Limb (tissue), 2 donors: Measurements from ENCODE around the gene KCNK7.
A peak's percentile ranks its signal among the peaks of the same experiment; 100 is the strongest.

Source experiments
- DNase-seq, 2 donors: peaks; one replicate each; pipeline ENCODE4 v3.0.0-alpha.2; 2016; ENCODE audit errors: extremely low spot score in 2 of 2

Gene KCNK7

DNA sequence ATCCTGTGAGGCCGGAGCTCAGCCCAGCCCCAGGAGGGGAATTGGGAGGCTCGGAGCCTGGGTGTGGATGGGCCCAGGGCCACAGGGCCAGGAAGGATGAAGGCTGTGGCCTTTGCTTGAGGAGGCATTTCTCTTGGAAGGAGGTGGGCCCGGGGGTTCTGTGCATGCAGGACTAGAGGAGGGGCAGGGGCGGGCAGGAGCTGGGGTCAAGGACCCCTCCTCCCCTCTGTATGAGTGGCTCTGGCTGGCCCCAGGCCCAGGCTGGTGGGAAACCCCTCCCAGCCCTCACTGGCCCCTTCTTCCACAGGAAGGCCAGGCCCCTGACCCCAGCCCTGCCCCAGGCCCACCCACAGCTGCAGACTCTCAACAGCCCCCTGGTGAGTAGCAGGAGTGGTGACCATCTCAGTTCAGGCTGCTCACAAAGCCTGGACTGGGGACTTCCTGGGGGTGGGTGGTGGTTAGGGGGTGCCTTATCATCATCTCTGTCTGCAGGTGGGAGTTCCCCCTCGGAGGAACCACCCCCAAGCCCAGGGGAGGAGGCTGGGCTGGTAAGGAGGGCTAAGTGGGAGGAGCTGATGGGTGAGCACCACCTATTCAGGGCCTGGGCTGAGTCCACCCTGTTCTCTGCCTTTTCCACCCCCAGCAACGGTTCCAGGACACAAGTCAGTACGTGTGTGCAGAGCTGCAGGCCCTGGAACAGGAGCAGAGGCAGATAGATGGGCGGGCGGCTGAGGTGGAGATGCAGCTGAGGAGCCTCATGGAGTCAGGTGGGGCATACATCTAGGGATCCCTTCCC lies 6.0 kb downstream of the KCNK7 start:
- DNase-seq, result no peak

DNA sequence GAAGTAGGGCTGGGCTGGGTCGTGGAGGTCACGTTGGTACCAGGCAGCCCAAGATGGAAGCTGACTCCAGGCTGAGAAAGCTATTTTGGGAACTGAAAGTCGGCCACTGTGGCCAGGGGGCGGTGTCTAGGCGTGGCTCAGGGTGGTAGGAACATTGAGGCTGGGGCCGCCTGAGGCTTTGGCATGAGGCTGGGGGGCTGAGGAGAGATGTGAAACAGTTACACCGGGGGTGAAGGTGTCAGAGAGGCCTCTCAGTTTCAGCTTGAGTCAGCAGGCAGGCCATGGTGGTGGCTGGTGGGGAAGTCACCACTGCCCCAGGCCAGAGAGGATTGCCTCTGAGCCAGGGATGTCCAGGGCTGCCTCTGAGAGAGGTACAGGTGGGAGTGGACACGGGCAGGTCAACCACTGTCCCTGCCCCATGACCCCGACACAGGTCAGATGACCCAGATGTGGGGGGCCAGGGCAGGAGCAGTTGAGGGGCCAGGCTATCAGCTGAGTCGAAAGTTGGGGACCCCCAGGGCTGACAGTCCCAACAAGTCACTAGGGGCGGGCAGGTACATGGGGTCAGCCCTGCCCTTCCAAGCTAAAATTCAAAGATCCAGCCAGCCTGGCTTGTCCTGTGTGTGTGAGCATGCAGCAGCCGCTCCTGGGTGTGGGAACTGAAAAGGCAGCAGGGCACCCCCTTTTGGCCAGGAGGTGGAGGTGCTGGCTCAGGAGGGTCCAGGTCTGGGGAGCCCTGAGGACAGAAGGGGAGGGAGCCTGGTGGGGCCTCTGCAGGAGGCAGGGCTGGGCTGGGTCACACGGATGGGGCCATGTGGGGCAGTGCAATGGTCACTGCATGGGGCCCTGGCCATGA lies 7.2 kb downstream of the KCNK7 start:
- no peak for DNase-seq

DNA sequence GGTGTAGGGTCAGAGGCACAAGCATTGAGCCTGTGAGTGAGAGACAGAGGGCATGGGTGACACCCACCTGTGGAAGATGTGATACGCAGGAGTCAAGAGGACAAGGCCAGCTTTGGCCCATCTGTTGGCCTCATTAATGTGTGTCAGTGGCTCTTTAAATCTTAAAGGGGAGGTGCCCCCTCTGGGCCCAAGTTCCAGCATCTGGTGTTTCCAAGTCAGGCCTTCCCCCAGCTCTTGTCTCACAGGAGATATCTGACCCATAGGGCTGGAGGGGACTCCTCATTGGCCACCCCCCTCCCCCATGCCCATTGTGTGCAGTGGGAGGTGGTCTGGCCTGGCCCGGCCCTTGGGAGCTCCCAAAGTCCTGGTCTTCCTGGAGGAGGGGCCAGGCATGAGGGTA lies 8.9 kb downstream of the KCNK7 start:
- DNase-seq, result no peak

DNA sequence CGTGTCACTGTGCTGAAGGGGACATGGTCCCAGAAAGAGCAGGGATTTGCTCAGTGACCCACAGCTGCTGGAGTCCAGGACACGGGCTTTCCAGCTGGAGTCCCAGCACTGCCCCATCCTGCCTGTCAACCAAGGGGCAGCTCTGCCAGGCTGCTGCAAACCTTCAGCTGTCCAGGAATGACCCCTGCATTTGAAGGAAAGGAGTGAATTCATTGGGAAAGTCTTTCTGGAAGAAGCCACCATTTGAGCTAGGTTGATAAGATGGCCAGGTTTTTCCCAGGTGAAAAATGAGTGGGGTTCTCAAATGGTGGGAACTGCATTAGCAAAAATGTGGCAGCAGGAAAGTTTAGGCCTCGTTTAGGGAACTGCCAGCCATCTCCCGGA lies 9.4 kb downstream of the KCNK7 start:
- DNase-seq, result no peak

DNA sequence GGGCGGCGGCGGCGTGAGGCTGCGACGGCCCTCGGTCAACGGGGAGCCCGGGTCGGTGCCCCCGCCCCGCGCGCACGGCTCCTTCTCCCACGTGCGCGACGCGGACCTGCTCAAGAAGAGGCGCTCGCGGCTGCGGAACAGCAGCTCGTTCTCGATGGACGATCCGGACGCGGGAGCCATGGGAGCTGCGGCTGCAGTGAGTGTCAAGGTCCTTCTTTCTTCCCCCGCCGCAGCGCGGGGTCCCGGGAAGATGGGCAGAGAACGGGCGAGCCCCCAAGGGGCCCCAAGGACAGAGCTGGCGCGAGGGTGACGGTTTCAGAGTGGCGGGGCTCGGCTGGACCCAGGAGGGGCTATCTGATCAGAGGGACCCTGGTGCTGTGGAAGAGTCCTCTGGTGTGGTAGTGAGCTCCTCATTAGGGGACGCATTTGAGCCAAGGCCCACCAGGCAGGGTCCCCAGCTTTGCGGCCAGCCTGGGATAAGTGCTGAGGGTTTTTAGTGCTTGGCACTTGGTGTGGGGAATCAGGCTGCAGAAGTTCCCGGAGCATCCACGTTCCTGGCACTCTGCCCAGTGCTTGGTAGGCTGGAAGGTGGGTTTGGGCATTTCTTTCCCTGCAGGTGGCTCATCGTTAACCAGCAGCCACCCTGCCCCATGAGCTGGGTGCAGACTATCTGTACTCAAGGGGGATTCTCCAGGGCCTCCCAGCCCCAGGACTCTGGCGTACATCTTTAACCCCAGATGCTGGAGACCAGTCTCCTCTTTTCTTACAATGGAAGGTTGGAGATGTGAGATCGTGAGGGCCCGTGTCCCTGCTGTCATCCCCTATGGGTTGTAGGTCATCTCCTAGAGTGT lies 10.0 kb downstream of the KCNK7 start:
- no peak for DNase-seq

DNA sequence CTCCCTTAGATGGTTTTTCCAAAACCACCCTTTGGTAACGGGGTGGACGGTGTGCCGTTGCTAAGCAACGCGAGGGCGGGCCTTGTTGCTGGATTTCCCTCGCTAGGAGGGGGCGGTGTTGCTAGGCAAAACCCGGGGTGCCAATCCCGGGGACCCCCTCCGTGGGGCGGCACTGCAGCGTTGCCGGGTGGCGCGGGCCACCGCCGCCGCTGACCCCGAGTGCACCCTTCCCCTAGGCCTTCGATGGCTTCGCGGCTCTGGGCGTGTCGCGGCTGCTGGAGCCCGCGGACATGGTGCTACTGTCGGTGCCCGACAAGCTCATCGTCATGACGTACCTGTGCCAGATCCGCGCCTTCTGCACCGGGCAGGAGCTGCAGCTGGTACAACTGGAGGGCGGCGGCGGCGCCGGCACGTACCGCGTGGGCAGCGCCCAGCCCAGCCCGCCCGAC lies 10.9 kb downstream of the KCNK7 start:
- DNase-seq, result peak in 1 of 2 donors; percentile 45

DNA sequence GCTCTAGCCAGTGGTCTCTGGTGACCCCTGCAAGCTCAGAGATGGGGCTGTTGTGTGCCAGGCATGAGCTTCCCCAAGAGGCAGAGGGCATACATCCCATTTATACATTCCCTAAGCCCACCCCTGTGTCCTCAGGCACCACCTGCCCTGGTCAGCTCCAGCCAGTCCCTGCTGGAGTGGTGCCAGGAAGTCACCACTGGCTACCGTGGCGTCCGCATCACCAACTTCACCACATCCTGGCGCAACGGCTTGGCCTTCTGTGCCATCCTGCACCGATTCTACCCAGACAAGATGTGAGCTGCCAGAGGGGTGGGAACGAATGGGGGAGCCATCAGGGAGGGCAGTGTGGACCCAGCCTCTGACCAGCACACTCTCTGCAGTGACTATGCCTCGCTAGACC lies 11.5 kb downstream of the KCNK7 start:
- DNase-seq, result no peak

DNA sequence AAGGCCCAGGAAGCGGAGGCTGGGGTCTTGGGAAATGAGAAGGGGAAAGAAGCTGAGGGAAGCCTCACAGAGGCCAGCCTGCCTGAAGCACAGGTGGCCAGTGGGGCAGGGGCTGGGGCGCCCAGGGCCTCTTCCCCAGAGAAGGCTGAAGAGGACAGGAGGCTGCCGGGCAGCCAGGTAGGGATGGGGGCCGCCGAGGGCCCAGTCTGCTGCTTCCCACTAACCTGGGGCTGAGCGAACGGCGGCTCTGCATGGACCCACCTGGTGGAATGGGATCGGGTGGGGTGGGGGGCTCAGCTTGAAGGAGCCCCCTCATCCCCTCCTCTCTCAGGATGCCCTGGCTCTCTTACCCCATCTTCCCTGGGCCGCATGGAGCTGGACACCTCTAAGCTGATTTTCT lies 12.0 kb downstream of the KCNK7 start:
- DNase-seq, result no peak

DNA sequence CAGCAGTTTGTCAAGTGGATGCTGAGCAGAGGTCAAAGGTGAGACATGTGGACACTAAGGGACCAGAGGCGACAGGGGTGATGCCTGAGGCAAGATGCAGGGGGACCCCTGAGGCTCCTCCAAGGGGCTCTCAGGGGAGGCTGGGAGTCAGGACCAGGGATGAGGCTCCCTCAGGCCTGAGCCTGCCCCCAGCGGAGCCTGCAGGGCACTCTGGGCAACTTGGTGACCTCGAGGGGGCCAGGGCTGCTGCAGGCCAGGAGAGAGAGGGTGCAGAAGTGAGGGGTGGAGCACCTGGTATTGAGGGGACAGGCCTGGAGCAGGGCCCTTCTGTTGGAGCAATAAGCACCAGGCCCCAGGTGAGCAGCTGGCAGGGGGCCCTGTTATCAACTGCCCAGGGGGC lies 13.7 kb downstream of the KCNK7 start:
- DNase-seq, result no peak

DNA sequence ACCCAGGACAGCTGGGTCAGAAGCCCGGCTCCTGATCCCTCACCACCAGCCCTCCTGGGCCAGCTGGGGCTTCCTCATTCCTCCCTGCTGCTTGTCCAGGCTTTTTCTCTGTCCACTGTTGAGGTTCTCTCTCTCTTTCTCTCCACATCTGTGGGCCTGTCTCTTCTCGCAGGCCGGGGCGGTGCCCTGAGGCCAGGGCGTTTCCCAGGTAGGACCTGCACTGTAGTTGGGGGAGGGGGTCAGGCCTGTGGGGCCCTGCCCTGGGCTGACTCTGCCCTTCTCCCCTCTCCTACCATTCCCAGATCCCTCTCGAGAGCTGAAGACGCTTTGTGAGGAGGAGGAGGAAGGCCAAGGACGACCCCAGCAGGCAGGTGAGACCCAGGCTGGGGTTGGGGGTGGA lies 14.8 kb downstream of the KCNK7 start:
- DNase-seq, result no peak

DNA sequence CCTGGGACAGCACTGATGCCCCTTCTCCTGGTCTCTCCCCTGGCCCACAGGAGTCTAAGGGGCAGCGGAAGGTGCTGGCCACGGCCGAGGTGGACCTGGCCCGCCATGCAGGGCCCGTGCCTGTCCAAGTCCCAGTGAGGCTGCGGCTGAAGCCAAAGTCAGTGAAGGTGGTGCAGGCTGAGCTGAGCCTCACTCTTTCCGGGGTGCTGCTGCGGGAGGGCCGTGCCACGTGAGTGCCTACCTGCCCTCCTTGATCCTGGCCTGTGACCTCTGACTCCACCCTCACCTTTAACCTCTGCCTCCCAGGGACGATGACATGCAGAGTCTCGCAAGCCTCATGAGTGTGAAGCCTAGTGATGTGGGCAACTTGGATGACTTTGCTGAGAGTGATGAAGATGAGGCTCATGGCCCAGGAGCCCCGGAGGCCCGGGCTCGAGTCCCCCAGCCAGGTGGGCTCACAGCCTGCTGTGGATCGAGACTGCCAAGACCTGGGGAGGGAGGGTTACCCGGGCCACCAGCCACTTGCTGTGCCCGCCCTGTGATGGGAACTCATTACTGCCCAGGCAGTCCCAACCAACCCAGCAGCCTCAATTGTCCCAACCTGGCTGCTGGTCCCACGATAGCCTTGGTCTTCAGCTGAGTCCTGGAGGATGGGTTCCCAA lies 15.4 kb downstream of the KCNK7 start:
- no peak for DNase-seq

DNA sequence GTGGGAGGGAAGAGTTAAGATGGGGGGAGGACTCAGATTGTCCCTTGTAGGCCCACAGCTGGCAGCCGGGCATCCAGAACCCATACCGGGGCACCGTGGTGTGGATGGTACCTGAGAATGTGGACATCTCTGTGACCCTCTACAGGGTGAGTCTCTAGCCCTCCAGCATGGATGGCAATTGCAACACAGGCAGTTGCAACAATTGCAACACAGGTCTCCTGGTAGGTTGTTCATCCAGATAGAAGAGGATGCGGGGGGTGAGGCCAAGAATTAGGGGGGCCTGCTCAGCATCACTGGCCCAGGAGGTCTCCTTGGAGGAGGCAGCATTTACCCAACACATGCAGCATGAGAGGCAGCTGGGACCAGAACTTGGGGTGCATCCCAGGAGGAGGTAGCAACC lies 16.3 kb downstream of the KCNK7 start:
- DNase-seq, result no peak

DNA sequence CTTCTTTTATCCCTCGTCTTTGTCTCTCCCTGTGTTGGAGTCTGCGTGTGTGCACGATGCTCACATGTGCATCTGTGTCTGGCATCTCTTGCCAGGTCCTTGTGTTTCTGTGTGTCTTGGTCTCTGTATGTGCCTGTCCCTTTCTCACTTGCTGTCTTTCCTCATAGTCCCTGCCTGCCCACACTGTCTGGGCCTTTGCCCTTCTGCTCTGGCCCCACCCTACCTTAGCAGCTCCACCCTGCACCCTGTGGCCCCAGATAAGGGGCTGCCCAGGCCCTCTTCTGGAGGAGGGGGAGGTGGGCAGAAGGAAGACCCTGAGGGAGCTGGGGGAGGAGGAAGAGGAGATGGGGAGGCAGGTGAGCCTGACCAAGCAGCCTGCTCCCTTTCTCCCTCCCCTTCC lies 16.9 kb downstream of the KCNK7 start:
- DNase-seq, result no peak

DNA sequence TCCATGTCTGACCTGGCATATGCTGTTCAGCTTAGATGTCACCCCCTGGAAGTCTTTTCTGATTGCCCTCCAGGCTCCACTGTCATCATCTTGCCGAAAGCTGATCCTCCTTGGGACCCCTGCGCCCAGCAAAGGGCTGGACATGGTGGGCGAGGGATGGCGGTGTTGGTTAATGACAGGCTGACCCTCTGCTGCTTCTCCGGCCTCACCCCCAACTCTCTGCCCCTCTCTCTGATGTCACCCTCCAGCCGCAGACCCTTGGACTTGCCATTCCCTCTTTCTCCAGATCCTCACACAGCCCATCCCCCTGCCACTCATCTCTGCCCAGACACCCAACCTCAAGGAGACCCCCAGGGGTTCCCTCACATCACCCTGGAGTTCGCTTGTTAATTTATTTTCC lies 17.5 kb downstream of the KCNK7 start:
- DNase-seq, result no peak

DNA sequence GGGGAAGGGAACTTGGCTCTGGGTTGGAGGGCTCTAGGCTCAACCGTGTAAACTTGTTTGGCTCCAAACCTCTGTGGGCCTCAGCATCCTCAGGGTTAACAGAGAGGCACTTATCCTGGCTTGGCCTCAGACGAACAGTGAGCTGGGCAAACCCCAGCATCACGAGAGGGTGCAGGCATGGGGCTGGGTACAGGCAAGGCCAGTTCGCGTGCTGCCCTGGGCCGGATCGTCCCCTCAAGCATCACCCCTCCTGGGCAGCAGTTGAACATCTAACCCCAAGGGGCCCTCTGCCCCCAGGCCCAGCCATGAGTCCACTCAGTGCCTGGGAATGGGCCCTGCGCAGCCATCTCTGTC lies 17.9 kb downstream of the KCNK7 start:
- DNase-seq, result no peak

DNA sequence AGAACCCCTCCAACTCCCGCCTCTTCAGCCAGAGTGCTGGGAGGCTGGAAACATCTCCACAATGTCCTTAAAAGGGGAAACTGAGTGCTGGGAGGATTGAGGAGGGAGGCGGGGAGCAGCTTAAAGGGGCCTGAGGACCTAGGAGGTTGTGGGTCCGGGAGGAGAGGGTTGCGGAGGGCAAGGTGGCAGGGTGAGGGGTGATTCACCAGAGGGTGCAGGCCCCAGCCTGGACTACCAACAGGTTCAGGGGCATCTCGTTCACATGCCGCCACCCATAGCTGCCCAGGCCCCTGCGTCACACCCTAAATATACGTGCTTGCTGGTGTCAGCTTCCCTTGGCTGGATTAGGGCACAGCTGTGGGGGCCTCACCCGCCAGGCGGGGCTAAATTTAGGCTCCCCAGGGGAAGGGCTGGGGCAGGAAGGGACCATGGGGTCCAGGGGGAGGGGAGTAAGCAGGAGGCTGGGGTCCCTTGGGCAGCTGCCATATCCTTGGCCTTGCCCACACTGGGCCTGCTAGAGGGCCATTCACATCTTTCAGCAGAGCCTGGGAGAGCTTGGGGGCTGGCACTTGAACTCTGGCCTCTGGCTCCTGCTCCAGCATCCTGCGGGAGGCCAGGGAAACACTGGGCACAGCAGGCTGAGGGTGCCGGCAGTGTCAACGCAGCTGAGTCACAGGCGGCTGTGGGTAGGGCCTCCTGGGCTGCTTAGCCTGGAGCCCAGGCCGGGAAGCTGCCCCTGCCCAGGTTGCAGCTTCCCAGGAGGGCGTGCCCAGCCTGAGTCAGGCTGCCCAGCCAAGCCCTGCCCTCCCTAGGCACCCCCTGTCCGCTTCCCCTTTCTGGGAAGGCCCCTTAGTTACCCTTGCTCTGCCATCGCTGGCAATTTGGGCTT lies 18.5 kb downstream of the KCNK7 start:
- DNase-seq, result no peak

DNA sequence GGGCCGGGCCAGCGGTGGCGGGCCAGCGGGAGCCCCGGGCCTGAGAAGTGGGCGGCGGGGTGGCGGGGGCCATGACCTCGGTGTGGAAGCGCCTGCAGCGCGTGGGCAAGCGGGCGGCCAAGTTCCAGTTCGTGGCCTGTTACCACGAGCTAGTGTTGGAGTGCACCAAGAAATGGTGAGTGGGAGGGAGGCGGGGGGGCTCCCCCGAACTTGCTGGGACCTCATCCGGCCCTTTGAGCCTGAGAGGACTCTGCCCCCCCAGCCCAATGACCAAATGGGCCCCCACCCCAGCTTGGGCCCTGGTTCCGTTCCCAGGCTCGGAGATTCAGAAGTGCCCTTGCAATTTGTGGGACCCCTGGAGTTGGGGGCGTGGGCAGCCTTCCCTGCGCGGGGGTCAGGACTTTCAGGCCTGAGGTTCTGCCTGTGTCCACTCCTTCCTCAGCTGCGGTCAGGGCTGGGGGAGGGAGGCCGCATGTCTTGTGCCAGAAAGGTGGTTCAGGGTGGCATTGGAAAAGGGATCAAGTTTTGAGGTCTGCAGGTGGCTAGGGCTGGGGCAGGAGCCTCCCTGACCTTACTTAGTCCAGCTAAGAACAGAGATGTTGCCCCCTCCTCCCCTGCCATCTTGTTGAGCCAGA lies 19.3 kb downstream of the KCNK7 start:
- DNase-seq, result no peak

DNA sequence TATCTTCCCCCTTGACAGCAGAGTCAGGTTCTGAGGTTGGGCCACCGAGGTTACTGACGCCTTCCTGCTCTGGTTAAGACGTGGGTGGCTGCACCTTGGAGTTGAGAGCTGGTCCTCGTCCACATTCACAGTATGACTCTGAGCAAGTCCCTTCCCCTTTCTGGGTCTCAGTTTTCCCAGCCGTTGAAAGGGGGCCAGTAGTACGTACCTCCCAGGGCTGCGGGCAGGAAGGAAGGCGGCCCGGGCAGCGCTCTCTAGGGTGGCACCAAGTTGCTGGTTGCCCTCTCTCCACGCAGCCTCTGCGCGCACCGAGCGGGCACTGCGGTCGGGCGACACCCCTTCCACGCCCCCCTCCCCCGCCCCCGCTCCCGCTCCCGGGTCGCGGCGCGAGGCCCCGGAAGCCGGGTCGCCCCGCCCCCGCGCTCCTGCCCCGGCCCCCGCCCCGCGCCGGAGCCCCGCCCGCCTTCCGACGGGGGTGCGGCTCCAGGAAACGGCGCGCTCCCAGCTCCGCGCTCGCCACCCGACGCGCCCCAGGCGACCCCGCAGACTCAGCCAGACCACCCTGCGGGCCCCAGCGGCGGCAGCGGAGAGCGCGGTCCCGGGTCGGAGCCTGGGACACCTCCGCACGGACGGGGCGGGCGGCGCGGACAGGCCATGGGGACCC lies 19.9 kb downstream of the KCNK7 start, which contains the start of gene EHBP1L1:
Gene EHBP1L1 (plus strand): TSS at position 486 of the 664 bp plus-strand sequence. CDS start 250 bp downstream, outside the sequence.
- peak in 1 of 2 donors; percentile 75 for DNase-seq
